ENCODE measurements around the gene LRCH4. TPM values are rescaled to one million over a fixed set of nuclear protein-coding genes. Genes with fewer than 3 reads are reported as not detected.

Gene LRCH4
- total and polyA plus RNA-seq, 2 donors (not counting 1 experiment from before 2014, with no cell fraction given) = 288 to 289 TPM

DNA sequence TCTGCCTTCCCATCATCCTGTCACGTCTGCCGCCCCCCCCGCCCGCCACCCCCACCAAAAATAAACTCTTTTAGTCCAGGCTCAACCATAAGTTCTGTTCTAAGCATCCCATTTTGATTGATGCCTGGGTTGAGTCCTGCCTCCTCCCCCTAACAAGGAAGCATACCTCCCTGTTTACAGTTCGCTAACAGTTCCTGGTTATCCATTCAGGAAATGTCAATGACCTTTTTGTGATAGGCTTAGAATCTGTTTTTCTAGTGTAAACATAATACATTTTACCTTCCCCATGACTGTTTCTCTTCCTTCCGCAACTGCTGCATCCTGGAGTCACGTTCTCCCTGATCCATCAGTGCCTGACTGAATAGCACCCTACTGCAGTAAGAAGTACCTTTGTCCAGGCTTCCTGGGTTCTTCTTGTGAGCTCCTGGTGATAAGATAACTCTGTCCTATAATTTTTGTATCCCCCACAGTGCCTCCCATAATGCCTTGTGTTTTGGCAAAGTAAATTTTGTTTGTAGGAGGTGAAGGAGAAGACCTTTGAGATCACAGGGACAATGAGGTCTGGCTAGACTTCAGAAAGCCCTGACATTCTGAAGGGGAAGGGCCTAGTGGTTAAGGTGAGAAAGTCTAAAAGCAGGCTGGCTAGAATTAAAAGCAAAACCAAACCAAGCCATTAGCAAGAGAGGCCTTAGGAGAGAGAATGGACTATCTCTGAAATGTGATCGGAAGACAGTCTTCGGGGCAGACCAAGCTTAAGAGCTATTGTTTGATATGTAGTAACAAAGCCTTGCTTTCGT, 39.6 kb downstream of the LRCH4 start:
- H3K4me1 Mint-ChIP-seq = peaks cover 71% of the 10 kb centered on the region
- intact Hi-C loops (cut with micrococcal nuclease) = no loop called here
- Histone ChIP-seq H3K36me3 (replicated peaks in 1 of 2; ENCODE audit: control extremely low read depth in 1 of 2, control insufficient read depth in 1 of 2, extremely low read depth in 1 of 2, insufficient read depth in 2 of 2, low read length in 1 of 2) (no peaks in the 10 kb centered on the region), H3K79me2 (ENCODE audit: control insufficient read depth, insufficient read depth, low read length) (peaks cover 36% of the 10 kb centered on the region), H3K27me3 (replicated peaks in 1 of 4; ENCODE audit: control extremely low read depth in 1 of 4, control insufficient read depth in 3 of 4, insufficient read depth in 4 of 4, low read length in 3 of 4) (no peaks in the 10 kb centered on the region), H3K9me3 (ENCODE audit: control extremely low read depth in 1 of 3, control insufficient read depth in 2 of 3, insufficient read depth in 1 of 3, low read length in 2 of 3) (peaks cover 0 to 3% (median 0%) of the 10 kb centered on the region in 3 donors), H3K9ac (ENCODE audit: low read length) (no peak overlapping the region), H3K4me3 (ENCODE audit: control extremely low read depth in 1 of 5, extremely low read depth in 1 of 5, insufficient read depth in 1 of 5, low read depth in 2 of 5, low read length in 4 of 5) (no peak overlapping the region), H2AFZ (ENCODE audit: insufficient read depth, low read depth, low read length, poor library complexity, severe bottlenecking) (peak overlapping the region; percentile 30), H3K4me2 (replicated peaks; ENCODE audit: low read depth, low read length, poor library complexity, severe bottlenecking) (peak overlapping the region; percentile 38), H3K4me1 (ENCODE audit: control insufficient read depth in 2 of 2, insufficient read depth in 2 of 2, low read length in 2 of 2) (peaks cover 38 to 63% of the 10 kb centered on the region in 2 donors), H4K20me1 (ENCODE audit: control insufficient read depth, insufficient read depth, low read length, poor library complexity, severe bottlenecking) (no peaks in the 10 kb centered on the region), H3K27ac (ENCODE audit: low read length in 2 of 2) (peak overlapping the region; percentile 12 to 18)
- WGBS (ENCODE audit: insufficient coverage) = 80% methylated on average over 5 of the region's 10 CpGs
- peak overlapping the region; percentile 84 for H3K27ac Mint-ChIP-seq
- peak overlapping the region; percentile 57 for H3K4me3 Mint-ChIP-seq
- ChIA-PET CTCF (interaction anchor here (1.1 to 6.5 kb wide), 3 partner anchors 13 to 145 kb away, joined by 3 to 67 read pairs (median 4); no protein-coding TSS in a partner anchor), POLR2A (interaction anchor here (0.6 kb wide), 1 partner anchor 314 kb away, joined by 9 read pairs; no protein-coding TSS in a partner anchor)
- no peaks in the 10 kb centered on the region for H3K9me3 Mint-ChIP-seq (ENCODE audit: insufficient read depth)
- H3K27me3 Mint-ChIP-seq = no peaks in the 10 kb centered on the region
- TF ChIP-seq, protein P1, sequence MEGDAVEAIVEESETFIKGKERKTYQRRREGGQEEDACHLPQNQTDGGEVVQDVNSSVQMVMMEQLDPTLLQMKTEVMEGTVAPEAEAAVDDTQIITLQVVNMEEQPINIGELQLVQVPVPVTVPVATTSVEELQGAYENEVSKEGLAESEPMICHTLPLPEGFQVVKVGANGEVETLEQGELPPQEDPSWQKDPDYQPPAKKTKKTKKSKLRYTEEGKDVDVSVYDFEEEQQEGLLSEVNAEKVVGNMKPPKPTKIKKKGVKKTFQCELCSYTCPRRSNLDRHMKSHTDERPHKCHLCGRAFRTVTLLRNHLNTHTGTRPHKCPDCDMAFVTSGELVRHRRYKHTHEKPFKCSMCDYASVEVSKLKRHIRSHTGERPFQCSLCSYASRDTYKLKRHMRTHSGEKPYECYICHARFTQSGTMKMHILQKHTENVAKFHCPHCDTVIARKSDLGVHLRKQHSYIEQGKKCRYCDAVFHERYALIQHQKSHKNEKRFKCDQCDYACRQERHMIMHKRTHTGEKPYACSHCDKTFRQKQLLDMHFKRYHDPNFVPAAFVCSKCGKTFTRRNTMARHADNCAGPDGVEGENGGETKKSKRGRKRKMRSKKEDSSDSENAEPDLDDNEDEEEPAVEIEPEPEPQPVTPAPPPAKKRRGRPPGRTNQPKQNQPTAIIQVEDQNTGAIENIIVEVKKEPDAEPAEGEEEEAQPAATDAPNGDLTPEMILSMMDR (IDR thresholded peaks at IDR 0.05) = no peak
- TF ChIP-seq EZH2 (IDR thresholded peaks at IDR 0.05; ENCODE audit: borderline replicate concordance, insufficient read depth, low read depth, low read length, poor library complexity, severe bottlenecking) = no peak
- no peak for ATAC-seq (ENCODE audit: low read depth)
- DNase-seq = no peak
